Endothelial cell of umbilical vein (primary cell): ENCODE measurements around the gene ARID3B. TPM values are rescaled to one million over a fixed set of nuclear protein-coding genes. Genes with fewer than 3 reads are reported as not detected.

Experiments
- BruUV-seq: library from RNA; stranded (reverse); fragments of 400-500 nt; replicated peaks from 2 replicates; lab custom pipeline; 2021; lab: Mats Ljungman, UMichigan
- CTCF ChIA-PET: fragments of 300-600, 350-600 bp; sonication (Branson Sonifier 250); formaldehyde crosslinking; loops from one replicate; lab custom pipeline; 2021; ENCODE audit warnings: antibody characterized with exemption, inconsistent platforms; lab: Charles Lee
- POLR2A ChIA-PET: fragments of 300-600, 350-600 bp; sonication (Branson Sonifier 250); formaldehyde crosslinking; loops from one replicate; lab custom pipeline; 2021; ENCODE audit warnings: antibody characterized with exemption, inconsistent platforms; lab: Charles Lee
- DNase-seq: peaks from one replicate; pipeline ENCODE4 v3.0.0-alpha.2; 2011; ENCODE audit warnings: low read depth, low spot score
- FAIRE-seq: peaks from 2 replicates; lab custom pipeline; 2011; peaks lifted over from hg19 to GRCh38; lab: Jason Lieb, UNC
- H2AFZ ChIP-seq: 2 replicates; pipeline ENCODE4 v1.6.0; 2012; ENCODE audit warnings: low read depth, low read length, control low read depth, inconsistent platforms
- H3K27ac ChIP-seq: 2 replicates; pipeline ENCODE4 v1.5.1; 2011; ENCODE audit warnings: low read depth, mild to moderate bottlenecking, control low read depth, low read length, moderate library complexity; ENCODE audit not compliant: insufficient read depth
- H3K27me3 ChIP-seq, 2 experiments: 2 replicates each; pipeline versions ENCODE4 v1.6.0 to v1.6.1; 2011; ENCODE audit warnings: low read length in 2 of 2, mixed read lengths in 1 of 2; ENCODE audit not compliant: control insufficient read depth in 2 of 2, insufficient read depth in 2 of 2
- H3K36me3 ChIP-seq, 2 experiments: 2 replicates in 1 of 2; 3 replicates in 1 of 2; pipeline ENCODE4 v1.5.1; 2011; ENCODE audit warnings: low read length in 2 of 2, mild to moderate bottlenecking in 1 of 2, moderate library complexity in 1 of 2; ENCODE audit not compliant: control insufficient read depth in 2 of 2, insufficient read depth in 2 of 2; ENCODE audit errors: extremely low read depth in 1 of 2
- H3K4me1 ChIP-seq: 3 replicates; pipeline ENCODE4 v1.5.1; 2011; ENCODE audit warnings: mild to moderate bottlenecking, low read length; ENCODE audit not compliant: control insufficient read depth, insufficient read depth; ENCODE audit errors: extremely low read depth
- H3K4me2 ChIP-seq: 2 replicates; pipeline ENCODE4 v1.6.1; 2011; ENCODE audit warnings: low read length, control low read depth, mixed read lengths; ENCODE audit not compliant: insufficient read depth
- H3K4me3 ChIP-seq, 3 experiments: fragments of 200-600 bp in 1 of 3; sonication (generic), shearing (Covaris generic) in 1 of 3; replicated peaks in 1 of 3; 2 replicates each; pipeline ENCODE4 v1.5.1; 2011 to 2016; ENCODE audit warnings: control low read depth in 3 of 3, low read length in 3 of 3, mild to moderate bottlenecking in 2 of 3, inconsistent platforms in 1 of 3, low read depth in 1 of 3, moderate library complexity in 1 of 3; ENCODE audit not compliant: insufficient read depth in 1 of 3
- H3K79me2 ChIP-seq: 2 replicates; pipeline ENCODE4 v1.6.0; 2012; ENCODE audit warnings: low read length, inconsistent platforms; ENCODE audit not compliant: control insufficient read depth, insufficient read depth
- H3K9ac ChIP-seq: replicated peaks from 2 replicates; pipeline ENCODE3; 2011; ENCODE audit warnings: low read length, control low read depth; ENCODE audit not compliant: insufficient read depth; ENCODE audit errors: extremely low read depth
- H3K9me1 ChIP-seq: replicated peaks from 3 replicates; pipeline ENCODE4 v1.6.0; 2011; ENCODE audit warnings: mild to moderate bottlenecking, low read length; ENCODE audit not compliant: control insufficient read depth, insufficient read depth; ENCODE audit errors: extremely low read depth
- H3K9me3 ChIP-seq: replicated peaks from 2 replicates; pipeline ENCODE4 v1.5.1; 2012; ENCODE audit warnings: low read length, inconsistent platforms; ENCODE audit not compliant: control insufficient read depth, insufficient read depth
- H4K20me1 ChIP-seq: replicated peaks from 2 replicates; pipeline ENCODE3; 2011; ENCODE audit warnings: mild to moderate bottlenecking, low read length; ENCODE audit not compliant: control insufficient read depth, insufficient read depth; ENCODE audit errors: extremely low read depth
- CTCF ChIP-seq, 2 donors: IDR thresholded peaks; 1 replicate in 1 of 2; 2 replicates in 1 of 2; pipeline ENCODE4 v1.5.1; 2011; ENCODE audit warnings: low read length in 2 of 2, mild to moderate bottlenecking in 2 of 2, moderate library complexity in 2 of 2, control low read depth in 1 of 2, inconsistent platforms in 1 of 2, low read depth in 1 of 2; ENCODE audit not compliant: insufficient read depth in 1 of 2; ENCODE audit errors: extremely low read depth in 1 of 2
- EZH2 ChIP-seq: IDR thresholded peaks from 2 replicates; pipeline ENCODE4 v1.6.1; 2012; ENCODE audit warnings: borderline replicate concordance, low read depth, mild to moderate bottlenecking, moderate library complexity, low read length, inconsistent platforms; ENCODE audit not compliant: severe bottlenecking
- FOS ChIP-seq: IDR thresholded peaks from 2 replicates; pipeline ENCODE4 v1.6.1; 2011; ENCODE audit warnings: mild to moderate bottlenecking, low read length, moderate library complexity, borderline replicate concordance; ENCODE audit not compliant: insufficient read depth
- GATA2 ChIP-seq: IDR thresholded peaks from 2 replicates; pipeline ENCODE4 v1.7.0; 2011; ENCODE audit warnings: low read depth, mild to moderate bottlenecking, moderate library complexity, mixed read lengths, low read length; ENCODE audit not compliant: insufficient read length, insufficient read depth
- JUN ChIP-seq: IDR thresholded peaks from 2 replicates; pipeline ENCODE4 v1.6.1; 2011; ENCODE audit warnings: borderline replicate concordance, low read depth; ENCODE audit not compliant: insufficient read length, insufficient read depth
- MAX ChIP-seq: IDR thresholded peaks from 2 replicates; pipeline ENCODE4 v1.6.1; 2011; ENCODE audit not compliant: insufficient read depth, insufficient read length
- MYC ChIP-seq: IDR thresholded peaks from one replicate; pipeline ENCODE4 v1.6.1; 2011; ENCODE audit warnings: mild to moderate bottlenecking, low read depth, low read length
- POLR2A ChIP-seq: IDR thresholded peaks from 2 replicates; pipeline ENCODE4 v1.6.1; 2012; ENCODE audit warnings: low read depth, mild to moderate bottlenecking, control low read depth, low read length
- POLR2AphosphoS5 ChIP-seq: IDR thresholded peaks from 2 replicates; pipeline ENCODE4 v1.6.1; 2012; ENCODE audit warnings: low read depth, mild to moderate bottlenecking, control low read depth, low read length, moderate library complexity; ENCODE audit not compliant: insufficient read depth
- dilution Hi-C: fragments of 300-500 bp; cut with MboI; formaldehyde crosslinking; loops from one replicate; pipeline ENCODE4 v1.15.0; 2019; ENCODE audit warnings: low sequenced_read_pairs; ENCODE audit not compliant: extremely low pct_ligation_motif_present
- intact Hi-C: fragments of 100-400 bp; cut with micrococcal nuclease; formaldehyde crosslinking; loops from one replicate; pipeline ENCODE4 v1.10.0; 2022
- polyA plus RNA-seq, 4 experiments: library from polyadenylated mRNA; depleted of rRNA in 3 of 4; stranded (reverse) in 3 of 4; unstranded in 1 of 4; fragments of >200 nt; gene quantifications; 2 replicates each; pipeline versions ENCODE4 v1.2.1 to v1.2.3, GENCODE V29; 2011 to 2012; ENCODE audit warnings: missing spikeins in 1 of 4
- total RNA-seq: library from RNA; stranded (reverse); gene quantifications from 2 replicates; pipeline ENCODE4 v1.2.3, GENCODE V29; 2021

ARID3B gene
- total and polyA plus RNA-seq, 2 donors (not counting 3 experiments of a cell fraction or from before 2014, with no cell fraction given), result 6.2 to 10.0 TPM

DNA sequence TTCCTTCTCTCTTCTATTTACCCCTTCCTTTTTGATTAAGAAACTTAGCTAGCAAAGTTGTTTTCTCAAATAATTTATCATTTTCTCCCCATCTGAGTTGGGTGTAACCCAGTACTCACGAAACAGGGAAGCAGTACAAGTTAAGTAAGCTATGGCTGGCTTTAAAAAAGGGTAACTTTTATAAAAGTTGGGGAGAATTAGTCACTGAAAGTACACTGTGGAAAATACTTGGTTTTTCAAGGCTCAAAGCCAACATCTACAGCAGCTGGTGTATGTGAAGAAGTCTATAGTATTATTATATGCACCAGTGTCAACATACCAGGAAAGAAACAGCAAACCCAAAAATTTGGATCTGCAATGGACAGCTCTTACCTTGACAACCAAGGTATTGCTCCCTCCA is 100.1 kb downstream of the ARID3B start:
- DNase-seq, result peak; percentile 59
- TF ChIP-seq EZH2, result no peak
- no peak for TF ChIP-seq MAX
- no peak for TF ChIP-seq POLR2AphosphoS5
- TF ChIP-seq CTCF (IDR thresholded peaks at IDR 0.05; ENCODE audit: extremely low read depth in 1 of 2, insufficient read depth in 1 of 2, low read depth in 1 of 2, low read length in 2 of 2), result no peak
- no peak for TF ChIP-seq FOS
- TF ChIP-seq JUN, result no peak
- TF ChIP-seq MYC, result no peak
- TF ChIP-seq GATA2, result no peak
- no peak for TF ChIP-seq POLR2A
- H3K4me2 ChIP-seq, result no peak overlapping the region
- H3K27ac ChIP-seq, result no peak overlapping the region
- H3K79me2 ChIP-seq, result no peaks in the 10 kb centered on the region
- POLR2A ChIA-PET, result no interaction called here
- no peaks in the 10 kb centered on the region for H3K9me1 ChIP-seq
- no peaks in the 10 kb centered on the region for H4K20me1 ChIP-seq
- H3K9ac ChIP-seq, result no peak overlapping the region
- H3K36me3 ChIP-seq, result peaks cover 4 to 11% of the 10 kb centered on the region in 2 experiments
- no peaks in the 10 kb centered on the region for H3K9me3 ChIP-seq
- no peak overlapping the region for H3K4me3 ChIP-seq
- H3K27me3 ChIP-seq, result no peaks in the 10 kb centered on the region
- no TSS peak for BruUV-seq
- no peak overlapping the region for H2AFZ ChIP-seq
- CTCF ChIA-PET, result interaction anchor here (1.0 to 18.1 kb wide), 5 partner anchors 10 to 129 kb away, joined by 3 to 696 read pairs (median 4); no protein-coding TSS in a partner anchor
- peaks cover 18% of the 10 kb centered on the region for H3K4me1 ChIP-seq
- dilution Hi-C loops (loop anchor here (25.0 kb wide), 1 partner anchor 121 kb away; no protein-coding TSS in a partner anchor), intact Hi-C loops (no loop called here)
- no peak for FAIRE-seq
